Globus pallidus (tissue), 1 donor: ENCODE measurements around the gene OR11H7.
"Not testable (repeated sequence)": the region's sequence is repeated elsewhere in the genome, so short reads cannot be mapped to it uniquely, and the experiment has no call there.

Experiments used
- DNase-seq: peaks from one replicate; pipeline ENCODE4 v3.0.0-alpha.2; 2015; ENCODE audit warnings: low spot score

OR11H7 gene

DNA sequence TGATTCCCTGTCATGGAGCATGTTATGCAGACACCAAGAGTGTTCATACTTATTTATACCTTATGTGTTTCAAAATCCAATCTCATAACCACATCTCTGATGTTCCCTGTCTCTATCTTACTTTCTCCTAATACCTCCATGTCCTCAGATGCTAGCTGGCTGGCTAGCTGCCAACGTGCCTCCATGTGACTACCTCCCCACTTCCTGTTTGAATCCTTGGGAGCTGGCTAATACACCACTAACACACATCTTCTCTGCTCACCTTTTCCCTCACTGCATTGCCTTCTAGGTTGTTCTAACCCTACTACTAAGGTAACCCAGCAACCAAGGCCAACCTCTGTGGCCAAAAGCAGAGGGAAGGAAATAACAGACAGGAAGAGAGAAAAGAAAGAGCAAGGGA is 49.6 kb downstream of the OR11H7 start:
- no peak for DNase-seq

DNA sequence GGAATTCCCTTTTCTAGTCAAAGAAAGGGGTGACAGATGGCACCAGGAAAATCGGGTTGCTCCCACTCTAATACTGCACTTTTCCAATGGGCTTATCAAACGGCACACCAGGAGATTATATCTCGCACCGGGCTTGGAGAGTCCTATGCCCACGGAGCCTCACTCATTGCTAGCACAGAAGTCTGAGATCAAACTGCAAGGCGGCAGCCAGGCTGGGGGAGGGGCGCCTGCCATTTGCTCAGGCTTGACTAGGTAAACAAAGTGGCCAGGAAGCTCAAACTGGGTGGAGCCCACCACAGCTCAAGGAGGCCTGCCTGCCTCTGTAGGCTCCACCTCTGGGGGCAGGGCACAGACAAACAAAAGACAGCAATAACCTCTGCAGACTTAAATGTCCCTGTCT is 51.5 kb downstream of the OR11H7 start:
- not testable (repeated sequence) for DNase-seq
